Activated naive CD4-positive, alpha-beta T cell treated with anti-CD3 and anti-CD28 coated beads, Interleukin-2, amount 50 U/mL, for 72 hours (primary cell): Measurements from ENCODE around the gene AGAP1. TPM values are rescaled to one million over a fixed set of nuclear protein-coding genes. Genes with fewer than 3 reads are reported as not detected.
"Not testable (repeated sequence)": the region's sequence is repeated elsewhere in the genome, so short reads cannot be mapped to it uniquely, and the experiment has no call there.

Source experiments
- ATAC-seq, 2 donors: fragments of 150-1000 bp; cut with Tn5 transposase; 2 replicates each; pipeline ENCODE4 v1.10.0; 2021; ENCODE audit warnings: mild to moderate bottlenecking in 2 of 2, moderate library complexity in 2 of 2
- DNase-seq, 2 donors: peaks; one replicate each; pipeline ENCODE4 v3.0.0; 2021 to 2022; ENCODE audit warnings: low spot score in 2 of 2
- H3K27ac Mint-ChIP-seq, 2 donors: one replicate each; pipeline ENCODE4 v1.8.0; 2022; ENCODE audit warnings: mild to moderate bottlenecking in 2 of 2, mixed read lengths in 2 of 2
- H3K36me3 Mint-ChIP-seq, 2 donors: one replicate each; pipeline ENCODE4 v1.8.0; 2022; ENCODE audit warnings: mixed read lengths in 2 of 2
- H3K9me3 Mint-ChIP-seq, 2 donors: one replicate each; pipeline ENCODE4 v1.8.0; 2022; ENCODE audit warnings: mixed read lengths in 2 of 2
- total RNA-seq, 2 donors: library from RNA; stranded (reverse); gene quantifications; one replicate each; pipeline ENCODE4 v1.2.3, GENCODE V29; 2022

The AGAP1 gene
- total RNA-seq, 2 donors from 2014 or later: 0.48 to 7.2 TPM

- Mint-ChIP-seq H3K36me3 (no peaks in the 10 kb centered on the region), H3K27ac (no peak overlapping the region), H3K9me3 (no peaks in the 10 kb centered on the region)
- no peak for DNase-seq
- no peak for ATAC-seq
Observed at GRCh38 chr2:235749121-235749770, 255.4 kb downstream of the AGAP1 start.

- H3K27ac Mint-ChIP-seq: no peak overlapping the region
- ATAC-seq (no peak), DNase-seq (no peak)
- no peaks in the 10 kb centered on the region for H3K36me3 Mint-ChIP-seq
- no peaks in the 10 kb centered on the region for H3K9me3 Mint-ChIP-seq
Observed at GRCh38 chr2:235749771-235750160, 255.9 kb downstream of the AGAP1 start.

GRCh38 chr2:235752846-235753245 lies 259.0 kb downstream of the AGAP1 start:
- Mint-ChIP-seq H3K36me3 (no peaks in the 10 kb centered on the region), H3K27ac (no peak overlapping the region), H3K9me3 (no peaks in the 10 kb centered on the region)
- DNase-seq (no peak), ATAC-seq (no peak)

GRCh38 chr2:235754357-235755207 lies 260.7 kb downstream of the AGAP1 start:
- DNase-seq (no peak), ATAC-seq (no peak)
- no peak overlapping the region for H3K27ac Mint-ChIP-seq
- H3K36me3 Mint-ChIP-seq: no peaks in the 10 kb centered on the region
- H3K9me3 Mint-ChIP-seq: no peaks in the 10 kb centered on the region

GRCh38 chr2:235756491-235756890 lies 262.6 kb downstream of the AGAP1 start:
- H3K27ac Mint-ChIP-seq: no peak overlapping the region
- ATAC-seq (no peak), DNase-seq (no peak)
- no peaks in the 10 kb centered on the region for H3K36me3 Mint-ChIP-seq
- H3K9me3 Mint-ChIP-seq: no peaks in the 10 kb centered on the region

- Mint-ChIP-seq H3K9me3 (no peaks in the 10 kb centered on the region), H3K36me3 (no peaks in the 10 kb centered on the region), H3K27ac (no peak overlapping the region)
- no peak for DNase-seq
- ATAC-seq: no peak
Observed at GRCh38 chr2:235757212-235757611, 263.4 kb downstream of the AGAP1 start.

- no peaks in the 10 kb centered on the region for H3K36me3 Mint-ChIP-seq
- DNase-seq (no peak), ATAC-seq (no peak)
- no peaks in the 10 kb centered on the region for H3K9me3 Mint-ChIP-seq
- H3K27ac Mint-ChIP-seq: no peak overlapping the region
Observed at GRCh38 chr2:235757640-235758039, 263.8 kb downstream of the AGAP1 start.

GRCh38 chr2:235762832-235763598 lies 269.2 kb downstream of the AGAP1 start:
- H3K27ac Mint-ChIP-seq: no peak overlapping the region
- DNase-seq (no peak), ATAC-seq (no peak)
- no peaks in the 10 kb centered on the region for H3K9me3 Mint-ChIP-seq
- H3K36me3 Mint-ChIP-seq: no peaks in the 10 kb centered on the region

GRCh38 chr2:235763816-235764215 lies 270.0 kb downstream of the AGAP1 start:
- Mint-ChIP-seq H3K27ac (no peak overlapping the region), H3K9me3 (no peaks in the 10 kb centered on the region), H3K36me3 (no peaks in the 10 kb centered on the region)
- ATAC-seq: no peak
- no peak for DNase-seq

- ATAC-seq, DNase-seq, H3K27ac Mint-ChIP-seq, H3K36me3 Mint-ChIP-seq, H3K9me3 Mint-ChIP-seq: not testable (repeated sequence)
Observed at GRCh38 chr2:235764478-235764877, 270.6 kb downstream of the AGAP1 start.

GRCh38 chr2:235765181-235765820 lies 271.5 kb downstream of the AGAP1 start:
- no peaks in the 10 kb centered on the region for H3K9me3 Mint-ChIP-seq
- no peak overlapping the region for H3K27ac Mint-ChIP-seq
- DNase-seq (no peak), ATAC-seq (no peak)
- H3K36me3 Mint-ChIP-seq: no peaks in the 10 kb centered on the region

- peak in 1 of 2 donors; percentile 64 for DNase-seq
- peak; percentile 63 to 76 for ATAC-seq
Observed at GRCh38 chr2:235766278-235766677, 272.4 kb downstream of the AGAP1 start.

GRCh38 chr2:235768606-235769005 lies 274.8 kb downstream of the AGAP1 start:
- Mint-ChIP-seq H3K9me3 (no peaks in the 10 kb centered on the region), H3K27ac (no peak overlapping the region), H3K36me3 (no peaks in the 10 kb centered on the region)
- ATAC-seq (no peak), DNase-seq (no peak)

More at GRCh38 chr2:235766278-235766677, 272.4 kb downstream of the AGAP1 start:
- Mint-ChIP-seq H3K27ac (no peak overlapping the region), H3K36me3 (no peaks in the 10 kb centered on the region), H3K9me3 (no peaks in the 10 kb centered on the region)

- H3K27ac Mint-ChIP-seq: no peak overlapping the region
- ATAC-seq: no peak
- no peak for DNase-seq
- no peaks in the 10 kb centered on the region for H3K36me3 Mint-ChIP-seq
- no peaks in the 10 kb centered on the region for H3K9me3 Mint-ChIP-seq
Observed at GRCh38 chr2:235769046-235769445, 275.2 kb downstream of the AGAP1 start.

- Mint-ChIP-seq H3K36me3 (no peaks in the 10 kb centered on the region), H3K27ac (no peak overlapping the region), H3K9me3 (no peaks in the 10 kb centered on the region)
- ATAC-seq: no peak
- DNase-seq: no peak
Observed at GRCh38 chr2:235770909-235771820, 277.3 kb downstream of the AGAP1 start.
